ENCODE data around the gene PEPD.

GRCh38 chr19:33468361-33469170 is 53.0 kb downstream of the PEPD start:
- no peak for TF ChIP-seq CTCF (IDR thresholded peaks at IDR 0.05; ENCODE audit: poor library complexity, severe bottlenecking)
- no peak for TF ChIP-seq REST (IDR thresholded peaks at IDR 0.05; ENCODE audit: borderline replicate concordance)
